ENCODE measurements around the gene C10orf90.
"Not testable (repeated sequence)": the region's sequence is repeated elsewhere in the genome, so short reads cannot be mapped to it uniquely, and the experiment has no call there.

The C10orf90 gene

GRCh38 chr10:126379166-126379565 lies 291.3 kb downstream of the C10orf90 start:
- CTCF ChIA-PET; H3K4me1 ChIP-seq (ENCODE audit: control insufficient read depth, insufficient read depth, low read length); H3K36me3 ChIP-seq (ENCODE audit: control insufficient read depth in 2 of 2, insufficient read depth in 1 of 2, low read length in 2 of 2); H3K27ac ChIP-seq (ENCODE audit: extremely low read depth, low read depth, low read length); H3K9me3 ChIP-seq (ENCODE audit: control insufficient read depth, insufficient read depth, low read depth, low read length); H3K4me3 ChIP-seq (ENCODE audit: low read depth, low read length); POLR2A ChIA-PET: not testable (repeated sequence)
- TF ChIP-seq, protein P1, sequence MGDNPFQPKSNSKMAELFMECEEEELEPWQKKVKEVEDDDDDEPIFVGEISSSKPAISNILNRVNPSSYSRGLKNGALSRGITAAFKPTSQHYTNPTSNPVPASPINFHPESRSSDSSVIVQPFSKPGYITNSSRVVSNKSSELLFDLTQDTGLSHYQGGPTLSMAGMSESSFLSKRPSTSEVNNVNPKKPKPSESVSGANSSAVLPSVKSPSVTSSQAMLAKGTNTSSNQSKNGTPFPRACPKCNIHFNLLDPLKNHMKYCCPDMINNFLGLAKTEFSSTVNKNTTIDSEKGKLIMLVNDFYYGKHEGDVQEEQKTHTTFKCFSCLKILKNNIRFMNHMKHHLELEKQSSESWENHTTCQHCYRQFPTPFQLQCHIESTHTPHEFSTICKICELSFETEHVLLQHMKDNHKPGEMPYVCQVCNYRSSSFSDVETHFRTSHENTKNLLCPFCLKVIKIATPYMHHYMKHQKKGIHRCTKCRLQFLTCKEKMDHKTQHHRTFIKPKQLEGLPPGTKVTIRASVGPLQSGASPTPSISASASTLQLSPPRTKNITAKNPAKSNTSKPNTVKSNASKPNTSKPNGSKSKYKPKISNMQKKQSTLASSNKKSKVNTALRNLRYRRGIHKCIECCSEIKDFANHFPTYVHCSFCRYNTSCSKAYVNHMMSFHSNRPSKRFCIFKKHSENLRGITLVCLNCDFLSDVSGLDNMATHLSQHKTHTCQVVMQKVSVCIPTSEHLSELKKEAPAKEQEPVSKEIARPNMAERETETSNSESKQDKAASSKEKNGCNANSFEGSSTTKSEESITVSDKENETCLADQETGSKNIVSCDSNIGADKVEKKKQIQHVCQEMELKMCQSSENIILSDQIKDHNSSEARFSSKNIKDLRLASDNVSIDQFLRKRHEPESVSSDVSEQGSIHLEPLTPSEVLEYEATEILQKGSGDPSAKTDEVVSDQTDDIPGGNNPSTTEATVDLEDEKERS (tag by site-specific recombination; IDR thresholded peaks at IDR 0.05): 0 out of 2 replicates have a peak, but pooled peaks have one; percentile 10
- TF ChIP-seq ZNF146 (tag by site-specific recombination; IDR thresholded peaks at IDR 0.05): peak; percentile 98

GRCh38 chr10:126376956-126377355 lies 293.5 kb downstream of the C10orf90 start:
- POLR2A ChIA-PET: no interaction called here
- TF ChIP-seq ZNF513 (tag by site-specific recombination; IDR thresholded peaks at IDR 0.05) (no peak), ZNF624 (tag by site-specific recombination; IDR thresholded peaks at IDR 0.05) (no peak), ZNF768 (tag by site-specific recombination; IDR thresholded peaks at IDR 0.05) (no peak), ZFP69B (tag by site-specific recombination; IDR thresholded peaks at IDR 0.05) (no peak), ZSCAN16 (tag by site-specific recombination; IDR thresholded peaks at IDR 0.05) (no peak), ZNF654 (tag by site-specific recombination; IDR thresholded peaks at IDR 0.05; ENCODE audit: low read depth) (no peak), GLI2 (tag by site-specific recombination; IDR thresholded peaks at IDR 0.05; ENCODE audit: borderline replicate concordance, low read depth) (no peak)
- TF ChIP-seq, protein P2, sequence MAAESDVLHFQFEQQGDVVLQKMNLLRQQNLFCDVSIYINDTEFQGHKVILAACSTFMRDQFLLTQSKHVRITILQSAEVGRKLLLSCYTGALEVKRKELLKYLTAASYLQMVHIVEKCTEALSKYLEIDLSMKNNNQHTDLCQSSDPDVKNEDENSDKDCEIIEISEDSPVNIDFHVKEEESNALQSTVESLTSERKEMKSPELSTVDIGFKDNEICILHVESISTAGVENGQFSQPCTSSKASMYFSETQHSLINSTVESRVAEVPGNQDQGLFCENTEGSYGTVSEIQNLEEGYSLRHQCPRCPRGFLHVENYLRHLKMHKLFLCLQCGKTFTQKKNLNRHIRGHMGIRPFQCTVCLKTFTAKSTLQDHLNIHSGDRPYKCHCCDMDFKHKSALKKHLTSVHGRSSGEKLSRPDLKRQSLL (tag by site-specific recombination; IDR thresholded peaks at IDR 0.05): no peak
- Histone ChIP-seq H3K9me3 (ENCODE audit: control insufficient read depth, insufficient read depth, low read depth, low read length) (peaks cover 3% of the 10 kb centered on the region), H3K36me3 (ENCODE audit: control insufficient read depth in 2 of 2, insufficient read depth in 1 of 2, low read length in 2 of 2) (no peaks in the 10 kb centered on the region), H3K4me3 (ENCODE audit: low read depth, low read length) (no peak overlapping the region), H3K4me1 (ENCODE audit: control insufficient read depth, insufficient read depth, low read length) (peaks cover 3% of the 10 kb centered on the region; the same call in 1 of the 2 replicates), H3K27ac (ENCODE audit: extremely low read depth, low read depth, low read length) (no peak overlapping the region)
- CTCF ChIA-PET: no interaction called here

DNA sequence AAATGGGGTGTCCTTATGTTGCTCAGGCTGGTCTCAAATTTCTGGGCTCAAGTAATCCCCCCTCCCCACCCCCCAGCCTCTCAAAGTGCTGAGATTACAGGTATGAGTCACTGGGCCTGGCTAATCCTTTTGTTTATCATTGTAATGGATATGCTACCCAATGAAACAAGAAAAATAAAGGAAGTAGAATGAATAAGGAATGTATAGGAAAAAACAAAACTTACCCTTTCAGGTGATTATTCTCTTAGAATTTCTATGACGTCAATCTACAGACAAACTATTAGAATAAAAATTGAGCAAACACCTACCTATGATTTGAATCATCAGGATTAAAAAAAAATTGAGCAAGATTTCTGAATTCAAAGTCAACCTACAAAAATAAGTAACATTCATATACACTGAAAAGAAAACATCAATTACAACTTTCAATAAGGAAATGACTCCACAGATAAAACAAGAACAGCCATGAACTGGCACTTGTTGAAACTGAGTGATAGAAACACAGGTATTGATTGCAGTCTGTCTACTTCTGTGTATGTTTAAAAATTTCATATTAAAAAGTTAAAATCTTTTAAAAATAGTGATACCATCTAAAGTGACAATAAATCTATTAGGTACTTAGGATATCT lies 294.5 kb downstream of the C10orf90 start:
- Histone ChIP-seq H3K9me3 (ENCODE audit: control insufficient read depth, insufficient read depth, low read depth, low read length) (peaks cover 3% of the 10 kb centered on the region), H3K4me1 (ENCODE audit: control insufficient read depth, insufficient read depth, low read length) (peaks cover 3% of the 10 kb centered on the region; the same call in 1 of the 2 replicates), H3K36me3 (ENCODE audit: control insufficient read depth in 2 of 2, insufficient read depth in 1 of 2, low read length in 2 of 2) (no peaks in the 10 kb centered on the region), H3K4me3 (ENCODE audit: low read depth, low read length) (no peak overlapping the region), H3K27ac (ENCODE audit: extremely low read depth, low read depth, low read length) (no peak overlapping the region)
- ChIA-PET CTCF (no interaction called here), POLR2A (no interaction called here)
- TF ChIP-seq ZNF704 (tag by site-specific recombination; IDR thresholded peaks at IDR 0.05): no peak
- TF ChIP-seq, protein P3, sequence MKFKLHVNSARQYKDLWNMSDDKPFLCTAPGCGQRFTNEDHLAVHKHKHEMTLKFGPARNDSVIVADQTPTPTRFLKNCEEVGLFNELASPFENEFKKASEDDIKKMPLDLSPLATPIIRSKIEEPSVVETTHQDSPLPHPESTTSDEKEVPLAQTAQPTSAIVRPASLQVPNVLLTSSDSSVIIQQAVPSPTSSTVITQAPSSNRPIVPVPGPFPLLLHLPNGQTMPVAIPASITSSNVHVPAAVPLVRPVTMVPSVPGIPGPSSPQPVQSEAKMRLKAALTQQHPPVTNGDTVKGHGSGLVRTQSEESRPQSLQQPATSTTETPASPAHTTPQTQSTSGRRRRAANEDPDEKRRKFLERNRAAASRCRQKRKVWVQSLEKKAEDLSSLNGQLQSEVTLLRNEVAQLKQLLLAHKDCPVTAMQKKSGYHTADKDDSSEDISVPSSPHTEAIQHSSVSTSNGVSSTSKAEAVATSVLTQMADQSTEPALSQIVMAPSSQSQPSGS (tag by site-specific recombination; IDR thresholded peaks at IDR 0.05; ENCODE audit: low read depth): no peak
- TF ChIP-seq ZNF175 (tag by site-specific recombination; IDR thresholded peaks at IDR 0.05): no peak
- TF ChIP-seq KLF1 (tag by site-specific recombination; IDR thresholded peaks at IDR 0.05): no peak
- no peak for TF ChIP-seq ZNF266 (tag by site-specific recombination; IDR thresholded peaks at IDR 0.05; ENCODE audit: low read depth)
- TF ChIP-seq ZNF174 (tag by site-specific recombination; IDR thresholded peaks at IDR 0.05): no peak
- no peak for TF ChIP-seq HOXA7 (CRISPR knock-in tag; IDR thresholded peaks at IDR 0.05; ENCODE audit: borderline replicate concordance)
- TF ChIP-seq ZNF16 (tag by site-specific recombination; IDR thresholded peaks at IDR 0.05; ENCODE audit: low read depth): no peak
- TF ChIP-seq ZNF394 (tag by site-specific recombination; IDR thresholded peaks at IDR 0.05; ENCODE audit: borderline replicate concordance): no peak
- TF ChIP-seq ZNF473 (tag by site-specific recombination; IDR thresholded peaks at IDR 0.05): no peak
- no peak for TF ChIP-seq EGR2 (tag by site-specific recombination; IDR thresholded peaks at IDR 0.05; ENCODE audit: low read depth)

All from HEK293 (cell line).